HG03135 (cell line): Measurements from ENCODE around the gene OPHN1.
"Not testable (repeated sequence)": the region's sequence is repeated elsewhere in the genome, so short reads cannot be mapped to it uniquely, and the experiment has no call there.

Experiments
- ATAC-seq: cut with Tn5 transposase; IDR thresholded peaks from one replicate; pipeline ENCODE4 v1.9.1; 2021; ENCODE audit warnings: mild to moderate bottlenecking, moderate library complexity; ENCODE audit not compliant: unreplicated experiment

The OPHN1 gene

DNA sequence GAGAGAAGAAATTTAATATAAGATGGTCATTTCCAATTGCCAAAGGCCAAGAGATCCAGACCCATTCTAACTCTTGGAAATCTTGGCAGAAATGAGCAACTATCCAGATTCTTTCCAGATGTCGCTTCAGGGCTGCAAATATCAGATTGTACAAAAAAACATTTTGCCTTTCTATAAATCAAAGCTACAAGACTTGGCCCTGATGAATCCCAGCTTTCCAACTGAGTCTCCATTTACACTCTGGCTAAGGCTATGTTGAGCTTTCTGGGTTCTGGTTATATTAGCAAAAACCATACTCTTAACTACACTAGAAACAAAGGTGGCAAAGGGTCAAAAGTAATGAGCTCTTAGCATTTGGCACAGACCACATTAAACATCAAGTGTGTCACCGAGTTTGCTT, 345.8 kb downstream of the OPHN1 start:
- ATAC-seq: no peak

DNA sequence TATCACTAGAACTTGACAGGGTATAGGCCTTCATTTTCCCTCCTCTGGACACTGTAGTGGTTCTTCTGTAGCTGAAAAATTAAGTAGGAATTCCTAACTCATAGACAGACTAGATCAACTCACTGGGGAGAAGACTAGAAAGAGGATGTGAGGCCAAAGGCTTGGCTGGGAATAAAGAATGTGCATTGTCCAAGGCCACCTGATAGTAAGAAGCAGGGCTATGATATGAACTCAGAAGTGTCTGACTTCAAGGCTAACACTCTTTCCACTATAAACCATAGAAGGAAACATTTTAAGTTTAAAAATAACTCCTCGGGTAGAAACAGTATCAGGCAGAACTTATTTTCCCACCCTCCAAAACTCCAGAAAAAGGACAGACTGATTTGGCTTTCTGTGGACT, 346.6 kb downstream of the OPHN1 start:
- no peak for ATAC-seq

GRCh38 chrX:68084765-68085164, 348.5 kb downstream of the OPHN1 start:
- no peak for ATAC-seq

DNA sequence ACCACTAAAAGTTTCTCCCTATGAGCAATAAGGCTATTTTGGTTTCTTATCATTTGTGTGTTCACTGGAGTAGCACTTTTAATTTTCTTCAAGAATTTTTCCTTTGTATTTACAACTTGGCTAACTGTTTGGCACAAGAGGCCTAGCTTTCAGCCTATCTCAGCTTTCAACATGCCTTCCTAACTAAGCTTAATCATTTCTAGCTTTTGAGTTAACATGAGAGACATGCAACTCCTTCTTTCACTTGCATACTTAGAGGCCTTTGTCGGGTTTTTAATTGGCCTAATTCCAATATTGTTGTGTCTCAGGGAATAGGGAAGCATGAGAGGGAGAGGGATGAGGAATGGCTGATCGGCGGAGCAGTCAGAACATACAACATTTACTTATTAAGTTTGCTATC, 349.8 kb downstream of the OPHN1 start:
- ATAC-seq: no peak

GRCh38 chrX:68079961-68080360, 353.3 kb downstream of the OPHN1 start:
- no peak for ATAC-seq

GRCh38 chrX:68078801-68079200, 354.5 kb downstream of the OPHN1 start:
- ATAC-seq: not testable (repeated sequence)

- no peak for ATAC-seq
These were observed 355.9 kb downstream of the OPHN1 start for GRCh38 chrX:68077378-68077777.

DNA sequence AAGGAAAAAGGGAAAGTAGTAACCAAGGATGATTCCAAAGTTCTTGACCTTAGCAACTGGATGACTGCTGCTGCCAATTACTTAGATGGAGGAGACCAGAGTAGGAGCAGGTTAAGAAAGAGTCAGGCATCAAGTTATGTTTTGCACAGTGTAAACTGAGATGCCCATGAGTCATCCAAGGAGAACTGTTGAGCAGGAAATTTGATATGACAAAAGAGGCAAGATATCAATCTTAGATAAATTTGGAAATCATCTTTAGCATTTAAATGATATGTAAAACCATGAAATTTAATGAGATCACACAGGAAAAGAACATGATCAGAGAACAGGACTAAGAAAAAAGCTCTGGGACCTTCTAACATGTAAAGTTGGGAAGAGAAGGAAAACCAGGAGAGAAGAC, 361.3 kb downstream of the OPHN1 start:
- ATAC-seq: no peak

- not testable (repeated sequence) for ATAC-seq
These were observed 363.2 kb downstream of the OPHN1 start for GRCh38 chrX:68070119-68070518.

- no peak for ATAC-seq
These were observed 372.1 kb downstream of the OPHN1 start for GRCh38 chrX:68061206-68061535.

DNA sequence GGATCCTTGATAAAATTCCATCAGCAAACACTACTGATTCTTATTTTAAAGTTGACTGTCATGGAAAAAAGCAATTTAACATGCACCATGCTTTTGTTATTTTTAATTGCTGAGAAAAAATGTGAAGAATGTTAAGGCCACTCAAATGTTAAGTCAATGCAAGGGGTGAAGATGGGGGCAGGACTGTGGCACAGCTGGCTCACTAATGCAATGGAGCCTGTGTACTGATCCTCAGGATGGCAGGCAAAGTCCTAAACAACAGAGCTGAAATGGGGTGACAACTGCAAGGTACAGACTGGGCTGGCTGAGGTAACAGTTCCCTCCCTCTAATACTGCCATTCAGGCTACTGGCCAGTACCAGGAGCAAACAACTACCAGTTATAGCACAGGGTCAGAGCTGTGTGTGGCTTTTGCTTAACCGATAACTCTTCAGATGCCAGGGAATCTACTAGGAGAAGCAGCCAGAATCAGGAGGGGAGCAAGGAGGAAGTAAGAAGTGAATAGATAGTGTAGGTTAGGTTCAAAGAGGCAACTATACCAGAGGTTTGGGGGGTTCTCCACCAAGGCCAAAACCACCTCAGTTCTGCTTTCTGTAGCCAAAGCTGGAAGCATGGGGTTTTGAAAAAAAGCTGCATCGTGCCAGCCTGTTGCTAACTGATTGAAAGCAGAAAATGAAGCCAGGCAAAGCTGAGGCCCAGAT, 372.6 kb downstream of the OPHN1 start:
- ATAC-seq: no peak

GRCh38 chrX:68059469-68059868, 373.8 kb downstream of the OPHN1 start:
- no peak for ATAC-seq

GRCh38 chrX:68049466-68049865, 383.8 kb downstream of the OPHN1 start:
- no peak for ATAC-seq

DNA sequence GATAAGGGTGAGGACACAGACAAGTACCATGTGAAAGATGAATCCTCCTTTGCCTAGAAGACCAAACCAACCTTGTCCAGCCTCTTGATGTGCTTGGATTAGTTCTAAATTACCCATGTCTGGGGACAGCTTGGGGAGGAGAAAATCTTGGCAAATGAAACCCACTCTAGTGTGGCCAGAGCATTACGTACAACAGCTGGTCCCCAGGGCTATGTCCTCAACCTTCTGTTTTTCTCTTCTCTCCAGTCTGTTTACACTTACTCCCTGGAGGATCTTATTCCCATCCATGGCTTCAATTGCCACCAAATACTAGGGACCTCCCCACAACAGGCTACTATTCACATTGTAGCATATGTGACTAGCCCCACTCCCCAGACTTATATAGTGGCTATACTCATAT, 384.5 kb downstream of the OPHN1 start:
- no peak for ATAC-seq

- ATAC-seq: no peak
These were observed 388.2 kb downstream of the OPHN1 start for GRCh38 chrX:68045008-68045577.

GRCh38 chrX:68043713-68044438, 389.4 kb downstream of the OPHN1 start:
- ATAC-seq: no peak

- ATAC-seq: no peak
These were observed 392.2 kb downstream of the OPHN1 start for GRCh38 chrX:68041110-68041509.

DNA sequence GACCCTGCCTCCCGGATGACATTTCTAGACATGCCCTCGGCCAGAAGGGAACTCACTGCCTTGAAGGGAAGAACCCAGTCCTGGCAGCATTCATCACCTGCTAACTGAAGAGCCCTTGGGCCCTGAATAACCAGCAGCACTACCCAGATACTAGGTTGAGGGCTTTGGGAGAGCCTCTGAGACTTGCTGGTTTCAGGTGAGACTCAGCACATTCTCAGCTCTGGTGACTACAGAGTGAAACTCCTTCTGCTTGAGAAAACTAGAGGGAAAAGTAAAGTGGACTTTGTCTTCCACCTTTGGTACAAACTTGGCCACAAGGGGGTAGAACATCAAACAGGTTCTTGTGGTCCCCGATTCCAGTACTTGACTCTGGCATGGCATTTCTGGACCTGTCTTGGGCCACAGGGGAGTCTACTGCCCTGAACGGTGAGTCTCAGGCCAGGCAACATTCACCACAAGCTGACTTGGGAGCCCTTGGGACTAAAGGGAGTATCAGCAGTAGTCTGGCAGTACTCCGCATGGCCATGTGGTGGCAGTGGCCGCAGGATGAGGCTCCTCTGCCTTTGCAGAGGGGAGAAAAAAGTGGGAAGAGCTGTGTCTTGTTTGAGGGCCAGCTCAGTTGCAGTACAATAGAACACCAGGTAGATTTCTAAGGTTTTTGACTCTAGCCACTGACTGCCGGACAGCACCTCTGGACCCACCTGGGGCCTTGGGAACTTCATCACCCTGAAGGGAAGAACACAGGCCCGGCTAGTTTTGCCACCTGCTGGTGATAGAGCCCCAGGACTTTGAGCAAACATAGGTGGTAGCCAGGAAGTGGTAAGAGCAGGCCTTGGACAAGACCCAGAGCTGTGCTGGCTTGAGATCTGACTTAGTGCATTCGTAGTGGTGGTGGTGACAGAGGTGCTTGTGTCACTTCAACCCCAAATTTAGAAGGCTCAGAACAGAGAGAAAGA, 414.8 kb downstream of the OPHN1 start:
- ATAC-seq: no peak

DNA sequence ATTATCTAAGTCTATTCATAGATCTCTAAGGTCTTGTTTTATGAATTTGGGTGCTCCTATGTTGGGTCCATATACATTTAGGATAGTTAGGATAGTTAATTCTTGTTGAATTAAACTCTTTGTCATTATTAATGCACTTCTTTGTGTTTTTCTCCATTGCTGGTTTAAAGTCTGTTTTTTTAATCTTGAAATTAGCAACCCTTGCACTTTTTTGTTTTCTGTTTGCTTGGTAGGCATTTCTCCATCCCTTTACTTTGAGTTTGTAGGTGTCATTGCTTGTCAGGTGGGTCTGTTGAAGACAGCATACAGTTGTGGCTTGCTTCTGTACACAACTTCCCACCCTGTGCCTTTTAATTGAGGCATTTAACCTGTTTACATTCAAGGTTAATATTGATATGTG, 434.8 kb downstream of the OPHN1 start:
- no peak for ATAC-seq
